ENCODE results near the gene CNPPD1. TPM values are rescaled to one million over a fixed set of nuclear protein-coding genes. Genes with fewer than 3 reads are reported as not detected.

The CNPPD1 gene
- total and polyA plus RNA-seq, 4 donors = 27.5 to 66.9 (median 48.6) TPM

DNA sequence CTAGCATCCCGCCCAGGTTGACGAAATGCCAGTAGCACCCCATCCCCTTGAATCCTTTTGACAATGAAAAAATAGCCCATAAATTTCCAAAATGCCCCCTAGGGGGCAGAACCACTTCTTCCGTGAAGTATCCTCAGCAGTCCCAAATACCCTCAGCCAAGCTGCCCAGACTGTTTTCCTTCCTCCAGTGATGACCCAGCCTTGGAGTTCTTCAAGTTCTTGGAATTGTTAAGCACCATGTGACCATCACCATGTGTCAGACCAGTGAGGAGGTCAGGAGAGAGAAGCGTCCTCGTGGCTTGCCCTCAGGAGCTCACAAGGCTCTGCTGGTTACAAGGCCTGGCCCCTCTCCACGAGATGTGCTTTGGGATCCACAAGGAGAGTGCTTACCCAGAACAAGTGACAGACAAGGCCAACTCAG, 5.5 kb downstream of the CNPPD1 start:
- TF ChIP-seq, protein P1, sequence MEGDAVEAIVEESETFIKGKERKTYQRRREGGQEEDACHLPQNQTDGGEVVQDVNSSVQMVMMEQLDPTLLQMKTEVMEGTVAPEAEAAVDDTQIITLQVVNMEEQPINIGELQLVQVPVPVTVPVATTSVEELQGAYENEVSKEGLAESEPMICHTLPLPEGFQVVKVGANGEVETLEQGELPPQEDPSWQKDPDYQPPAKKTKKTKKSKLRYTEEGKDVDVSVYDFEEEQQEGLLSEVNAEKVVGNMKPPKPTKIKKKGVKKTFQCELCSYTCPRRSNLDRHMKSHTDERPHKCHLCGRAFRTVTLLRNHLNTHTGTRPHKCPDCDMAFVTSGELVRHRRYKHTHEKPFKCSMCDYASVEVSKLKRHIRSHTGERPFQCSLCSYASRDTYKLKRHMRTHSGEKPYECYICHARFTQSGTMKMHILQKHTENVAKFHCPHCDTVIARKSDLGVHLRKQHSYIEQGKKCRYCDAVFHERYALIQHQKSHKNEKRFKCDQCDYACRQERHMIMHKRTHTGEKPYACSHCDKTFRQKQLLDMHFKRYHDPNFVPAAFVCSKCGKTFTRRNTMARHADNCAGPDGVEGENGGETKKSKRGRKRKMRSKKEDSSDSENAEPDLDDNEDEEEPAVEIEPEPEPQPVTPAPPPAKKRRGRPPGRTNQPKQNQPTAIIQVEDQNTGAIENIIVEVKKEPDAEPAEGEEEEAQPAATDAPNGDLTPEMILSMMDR (IDR thresholded peaks at IDR 0.05; ENCODE audit: control extremely low read depth, extremely low read depth) = peak; percentile 42
- 39 to 49% methylated on average over 6 of the region's 6 CpGs for WGBS, 2 donors
- Histone ChIP-seq H3K36me3 (ENCODE audit: control insufficient read depth in 4 of 4, insufficient read depth in 4 of 4, low read length in 4 of 4) (peaks cover 2 to 25% (median 11%) of the 10 kb centered on the region in 4 donors), H3K9ac (ENCODE audit: insufficient read depth in 1 of 2, low read length in 2 of 2) (no peak overlapping the region), H3K27ac (ENCODE audit: low read depth in 1 of 2, low read length in 1 of 2) (peak overlapping the region in 1 of 2 donors; percentile 78), H3K4me3 (no peak overlapping the region), H3K9me3 (ENCODE audit: control insufficient read depth in 4 of 4, insufficient read depth in 3 of 4, low read length in 3 of 4) (no peaks in the 10 kb centered on the region), H3K27me3 (ENCODE audit: control insufficient read depth in 3 of 3, insufficient read depth in 3 of 3, low read length in 2 of 3) (no peaks in the 10 kb centered on the region), H3K4me1 (ENCODE audit: control insufficient read depth in 5 of 5, insufficient read depth in 5 of 5, low read length in 5 of 5) (peaks cover 0 to 7% (median 2%) of the 10 kb centered on the region in 5 donors)
- ATAC-seq (ENCODE audit: insufficient read depth, low FRiP score) = peak; percentile 57
- peak; percentile 50 to 63 (median 54) for DNase-seq

DNA sequence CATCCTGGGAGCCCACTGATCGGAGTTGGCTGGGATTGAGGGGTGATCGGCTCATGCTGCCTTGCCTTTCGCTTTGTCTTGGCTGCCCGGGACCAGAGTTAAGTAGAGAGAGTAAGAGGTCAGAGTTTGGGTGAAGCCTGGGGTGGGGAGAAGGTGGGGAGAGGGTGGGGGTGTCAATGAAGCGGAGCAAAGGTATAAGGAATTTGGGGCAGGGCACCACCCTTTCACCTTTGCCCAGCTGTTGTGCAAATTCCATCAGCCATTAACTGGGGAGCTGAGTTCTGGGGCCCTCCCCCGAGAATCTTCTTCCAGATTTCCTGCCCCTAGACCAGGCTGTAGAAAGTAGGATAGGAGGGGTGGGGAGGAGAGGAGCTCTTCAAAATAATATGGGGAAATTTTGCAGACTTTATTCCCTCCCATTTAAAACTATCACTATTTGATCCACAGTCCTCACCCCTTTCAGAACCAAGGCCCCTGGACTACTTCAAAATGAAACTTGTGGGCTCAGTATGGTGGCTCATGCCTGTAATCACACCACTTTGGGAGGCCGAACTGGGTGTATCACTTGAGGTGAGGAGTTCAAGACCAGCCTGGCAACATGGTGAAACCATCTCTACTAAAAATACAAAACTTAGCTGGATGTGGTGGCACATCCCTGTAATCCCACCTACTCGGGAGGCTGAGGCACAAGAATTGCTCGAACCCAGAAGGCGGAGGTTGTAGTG, 6.6 kb downstream of the CNPPD1 start, which contains the start of gene SLC23A3:
TSS of gene SLC23A3 (minus strand) at position 100 of the 725 bp plus-strand sequence. CDS start at position 55, 45 bp downstream.
- no peak for ATAC-seq (ENCODE audit: insufficient read depth, low FRiP score)
- Histone ChIP-seq H3K36me3 (ENCODE audit: control insufficient read depth in 4 of 4, insufficient read depth in 4 of 4, low read length in 4 of 4) (peaks cover 2 to 25% (median 11%) of the 10 kb centered on the region in 4 donors), H3K27me3 (ENCODE audit: control insufficient read depth in 3 of 3, insufficient read depth in 3 of 3, low read length in 2 of 3) (no peaks in the 10 kb centered on the region), H3K4me3 (no peak within 1 kb of the TSS), H3K9me3 (ENCODE audit: control insufficient read depth in 4 of 4, insufficient read depth in 3 of 4, low read length in 3 of 4) (no peaks in the 10 kb centered on the region), H3K4me1 (ENCODE audit: control insufficient read depth in 5 of 5, insufficient read depth in 5 of 5, low read length in 5 of 5) (peaks cover 0 to 2% (median 0%) of the 10 kb centered on the region in 5 donors), H3K27ac (ENCODE audit: low read depth in 1 of 2, low read length in 1 of 2) (no peak within 1 kb of the TSS), H3K9ac (ENCODE audit: insufficient read depth in 1 of 2, low read length in 2 of 2) (no peak within 1 kb of the TSS)
- TF ChIP-seq, protein P1 (IDR thresholded peaks at IDR 0.05; ENCODE audit: control extremely low read depth, extremely low read depth) = no peak
- WGBS, 2 donors = 91 to 95% methylated on average over 10 of the region's 10 CpGs
- DNase-seq = no peak

DNA sequence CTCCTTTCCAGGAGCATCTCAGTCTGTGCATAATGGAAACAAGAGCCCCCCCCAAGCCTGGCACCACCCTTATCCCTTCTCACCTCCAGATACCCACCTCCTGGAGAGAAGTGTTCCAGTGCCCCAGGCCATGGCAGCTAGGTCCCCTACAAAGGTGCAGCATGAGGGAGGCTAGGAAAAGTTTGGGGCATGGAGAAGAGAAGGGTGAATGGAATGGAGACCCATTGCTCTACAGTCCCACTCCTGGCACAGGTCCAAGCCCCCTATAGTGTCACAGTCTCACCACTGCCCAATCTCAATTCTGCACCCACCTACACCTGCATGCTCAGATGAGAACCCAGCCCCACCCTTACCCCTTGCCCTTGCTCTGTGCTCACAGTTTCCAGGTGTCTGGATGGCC, 7.8 kb downstream of the CNPPD1 start:
- H3K9ac ChIP-seq (ENCODE audit: insufficient read depth in 1 of 2, low read length in 2 of 2) = no peak overlapping the region
- no peak for ATAC-seq (ENCODE audit: insufficient read depth, low FRiP score)
- H3K4me3 ChIP-seq = no peak overlapping the region
- TF ChIP-seq, protein P1 (IDR thresholded peaks at IDR 0.05; ENCODE audit: control extremely low read depth, extremely low read depth) = no peak
- DNase-seq = no peak
- H3K27me3 ChIP-seq (ENCODE audit: control insufficient read depth in 3 of 3, insufficient read depth in 3 of 3, low read length in 2 of 3) = no peaks in the 10 kb centered on the region
- peaks cover 2 to 20% (median 7%) of the 10 kb centered on the region in 4 donors for H3K36me3 ChIP-seq (ENCODE audit: control insufficient read depth in 4 of 4, insufficient read depth in 4 of 4, low read length in 4 of 4)
- H3K9me3 ChIP-seq (ENCODE audit: control insufficient read depth in 4 of 4, insufficient read depth in 3 of 4, low read length in 3 of 4) = no peaks in the 10 kb centered on the region
- H3K27ac ChIP-seq (ENCODE audit: low read depth in 1 of 2, low read length in 1 of 2) = no peak overlapping the region
- no peaks in the 10 kb centered on the region for H3K4me1 ChIP-seq (ENCODE audit: control insufficient read depth in 5 of 5, insufficient read depth in 5 of 5, low read length in 5 of 5)
